Measurements from ENCODE around the gene GTF2A1.

GTF2A1 gene

GRCh38 chr14:81179631-81180030 is 41.1 kb downstream of the GTF2A1 start:
- DNase-seq (ENCODE audit: low read depth): no peak
- no peak overlapping the region for H3K4me3 ChIP-seq (ENCODE audit: low read depth, low read length)
- no peak for TF ChIP-seq CTCF (conservative IDR thresholded peaks at IDR 0.05; ENCODE audit: low read depth, low read length)

- DNase-seq (ENCODE audit: low read depth): no peak
- no peak for TF ChIP-seq CTCF (conservative IDR thresholded peaks at IDR 0.05; ENCODE audit: low read depth, low read length)
Measured at GRCh38 chr14:81178063-81178462, 42.7 kb downstream of the GTF2A1 start.

GRCh38 chr14:81177225-81177624 is 43.5 kb downstream of the GTF2A1 start:
- no peak for DNase-seq (ENCODE audit: low read depth)
- TF ChIP-seq CTCF (conservative IDR thresholded peaks at IDR 0.05; ENCODE audit: low read depth, low read length): no peak
- H3K4me3 ChIP-seq (ENCODE audit: low read depth, low read length): no peak overlapping the region

More at GRCh38 chr14:81178063-81178462, 42.7 kb downstream of the GTF2A1 start:
- no peak overlapping the region for H3K4me3 ChIP-seq (ENCODE audit: low read depth, low read length)

- no peak for TF ChIP-seq CTCF (conservative IDR thresholded peaks at IDR 0.05; ENCODE audit: low read depth, low read length)
- H3K4me3 ChIP-seq (ENCODE audit: low read depth, low read length): no peak overlapping the region
- DNase-seq (ENCODE audit: low read depth): no peak
Measured at GRCh38 chr14:81176241-81176640, 44.5 kb downstream of the GTF2A1 start.

GRCh38 chr14:81172881-81173280 is 47.9 kb downstream of the GTF2A1 start:
- no peak overlapping the region for H3K4me3 ChIP-seq (ENCODE audit: low read depth, low read length)
- no peak for TF ChIP-seq CTCF (conservative IDR thresholded peaks at IDR 0.05; ENCODE audit: low read depth, low read length)
- peak; percentile 16 for DNase-seq (ENCODE audit: low read depth)

GRCh38 chr14:81172353-81172752 is 48.4 kb downstream of the GTF2A1 start:
- no peak overlapping the region for H3K4me3 ChIP-seq (ENCODE audit: low read depth, low read length)
- no peak for TF ChIP-seq CTCF (conservative IDR thresholded peaks at IDR 0.05; ENCODE audit: low read depth, low read length)
- peak; percentile 28 for DNase-seq (ENCODE audit: low read depth)

- H3K4me3 ChIP-seq (ENCODE audit: low read depth, low read length): no peak overlapping the region
- TF ChIP-seq CTCF (conservative IDR thresholded peaks at IDR 0.05; ENCODE audit: low read depth, low read length): no peak
- no peak for DNase-seq (ENCODE audit: low read depth)
Measured at GRCh38 chr14:81170829-81171195, 49.9 kb downstream of the GTF2A1 start.

Data from choroid plexus epithelial cell (primary cell).